WTC11 (cell line): Measurements from ENCODE around the gene KDM6B.
A peak's percentile ranks its signal among the peaks of the same experiment; 100 is the strongest.

Experiments used
- CTCF ChIP-seq: fragments of 200-600 bp; IDR thresholded peaks from 2 replicates; pipeline ENCODE4 v1.8.0; 2022; ENCODE audit warnings: antibody characterized with exemption
- ETV6 ChIP-seq: sonication (generic); formaldehyde crosslinking; IDR thresholded peaks from 2 replicates; pipeline ENCODE4 v1.8.1; 2022; ENCODE audit warnings: mild to moderate bottlenecking, missing genetic modification reagents
- HMGA2 ChIP-seq: fragments of 250-450 bp; sonication (Bioruptor Pico); IDR thresholded peaks from 2 replicates; pipeline ENCODE4 v1.4.0; 2021; ENCODE audit warnings: mild to moderate bottlenecking, moderate library complexity
- NFE2L1 ChIP-seq: sonication (generic); formaldehyde crosslinking; IDR thresholded peaks from 2 replicates; pipeline ENCODE4 v1.8.1; 2023; ENCODE audit warnings: missing genetic modification reagents
- SMAD4 ChIP-seq: sonication (generic); formaldehyde crosslinking; IDR thresholded peaks from 2 replicates; pipeline ENCODE4 v1.8.0; 2022; ENCODE audit warnings: mild to moderate bottlenecking, missing genetic modification reagents
- USF1 ChIP-seq: sonication (generic); formaldehyde crosslinking; IDR thresholded peaks from 2 replicates; pipeline ENCODE4 v1.8.0; 2022; ENCODE audit warnings: mild to moderate bottlenecking, missing genetic modification reagents

- TF ChIP-seq NFE2L1 (CRISPR knock-in tag) = peak; percentile 41; the same call in 1 of the 2 replicates
- no peak for TF ChIP-seq ETV6
- no peak for TF ChIP-seq CTCF
- 0 out of 2 replicates have a peak, but pooled peaks have one; percentile 22 for TF ChIP-seq USF1 (CRISPR knock-in tag)
- no peak for TF ChIP-seq HMGA2 (CRISPR knock-in tag)
- TF ChIP-seq SMAD4 (CRISPR knock-in tag) = no peak
Observed at GRCh38 chr17:7854851-7855659, 21.0 kb downstream of the KDM6B start, which contains the start of gene TMEM88.
